OCI-LY7 (cell line): Measurements from ENCODE around the gene ISYNA1. TPM values are rescaled to one million over a fixed set of nuclear protein-coding genes. Genes with fewer than 3 reads are reported as not detected.

Experiments used
- BruUV-seq: library from RNA; stranded (reverse); fragments of 400-500 nt; replicated peaks from 2 replicates; lab custom pipeline; 2021; lab: Mats Ljungman, UMichigan
- CTCF ChIA-PET: fragments of 300-600 bp; sonication (Branson Sonifier 250); formaldehyde crosslinking; loops from one replicate; lab custom pipeline; 2022; ENCODE audit warnings: antibody characterized with exemption; ENCODE audit not compliant: unreplicated experiment; lab: Charles Lee
- POLR2A ChIA-PET: fragments of 300-600 bp; sonication (Branson Sonifier 250); formaldehyde crosslinking; loops from one replicate; lab custom pipeline; 2022; ENCODE audit warnings: antibody characterized with exemption; lab: Charles Lee
- DNase-seq: peaks from one replicate; pipeline ENCODE4 v3.0.0-alpha.2; 2015; ENCODE audit warnings: low spot score
- H2AFZ ChIP-seq: fragments of 200-600 bp; sonication (generic), shearing (Covaris generic); 2 replicates; pipeline ENCODE4 v1.6.1; 2014; ENCODE audit warnings: mild to moderate bottlenecking, antibody characterized with exemption, low read length, moderate library complexity
- H3K27ac ChIP-seq: fragments of 200-600 bp; sonication (generic); 2 replicates; pipeline ENCODE4 v1.5.1; 2014; ENCODE audit warnings: mixed run types, low read depth, mild to moderate bottlenecking, moderate library complexity, low read length, inconsistent platforms; ENCODE audit not compliant: poor library complexity, severe bottlenecking
- H3K36me3 ChIP-seq: fragments of 200-600 bp; sonication (generic); 2 replicates; pipeline ENCODE4 v1.6.1; 2014; ENCODE audit warnings: mild to moderate bottlenecking, antibody characterized with exemption, low read length, moderate library complexity, mixed read lengths; ENCODE audit not compliant: insufficient read depth
- H3K4me1 ChIP-seq: fragments of 200-600 bp; sonication (generic); 2 replicates; pipeline ENCODE4 v1.5.1; 2014; ENCODE audit warnings: mild to moderate bottlenecking, low read length; ENCODE audit not compliant: insufficient read depth, poor library complexity, severe bottlenecking
- H3K4me2 ChIP-seq: fragments of 200-600 bp; sonication (generic); 2 replicates; pipeline ENCODE4 v1.6.1; 2014; ENCODE audit warnings: mild to moderate bottlenecking, low read length
- H3K4me3 ChIP-seq: fragments of 200-600 bp; sonication (generic); 2 replicates; pipeline ENCODE4 v1.5.1; 2014; ENCODE audit warnings: mild to moderate bottlenecking, low read depth, low read length; ENCODE audit not compliant: poor library complexity, severe bottlenecking
- H3K79me2 ChIP-seq: fragments of 200-600 bp; sonication (generic); 2 replicates; pipeline ENCODE4 v1.6.1; 2016; ENCODE audit warnings: low read depth, mild to moderate bottlenecking, low read length, moderate library complexity, mixed read lengths; ENCODE audit not compliant: insufficient read depth
- H3K9me2 ChIP-seq: fragments of 200-600 bp; sonication (generic); 2 replicates; pipeline ENCODE4 v1.6.1; 2016; ENCODE audit warnings: mild to moderate bottlenecking, low read length, mixed read lengths; ENCODE audit not compliant: insufficient read depth
- H3K9me3 ChIP-seq: fragments of 200-600 bp; sonication (generic); 2 replicates; pipeline ENCODE4 v1.6.1; 2014; ENCODE audit warnings: mild to moderate bottlenecking, mixed run types, low read length, mixed read lengths
- H4K20me1 ChIP-seq: fragments of 200-600 bp; sonication (generic); 2 replicates; pipeline ENCODE4 v1.6.1; 2014; ENCODE audit warnings: mild to moderate bottlenecking, antibody characterized with exemption, low read length, moderate library complexity, mixed read lengths; ENCODE audit not compliant: insufficient read depth
- CTCF ChIP-seq: fragments of 200-600 bp; sonication (generic); conservative IDR thresholded peaks from 2 replicates; pipeline ENCODE4 v1.5.1; 2014; ENCODE audit warnings: mild to moderate bottlenecking, antibody characterized with exemption, low read length, moderate library complexity, mixed read lengths
- EZH2phosphoT487 ChIP-seq: fragments of 200-600 bp; sonication (generic); IDR thresholded peaks from 2 replicates; pipeline ENCODE4 v1.6.1; 2018; ENCODE audit warnings: low read depth, borderline replicate concordance, mild to moderate bottlenecking, mixed run types, antibody characterized with exemption, low read length, moderate library complexity, mixed read lengths
- intact Hi-C: fragments of 100-400 bp; cut with micrococcal nuclease; formaldehyde crosslinking; loops from one replicate; pipeline ENCODE4 v1.10.0; 2022; ENCODE audit not compliant: unreplicated experiment
- total RNA-seq, 2 experiments: library from RNA; depleted of rRNA in 1 of 2; stranded (reverse); fragments of >200 nt in 1 of 2; shearing (Covaris generic) in 1 of 2; gene quantifications; 2 replicates each; pipeline ENCODE4 v1.2.3, GENCODE V29; 2014 to 2022

Gene ISYNA1
- total RNA-seq, 2 experiments from 2014 or later = 1.8 to 8.9 TPM

GRCh38 chr19:18431351-18432197 is 6.4 kb downstream of the ISYNA1 start:
- Histone ChIP-seq H3K4me2 (no peak overlapping the region), H3K9me2 (no peaks in the 10 kb centered on the region), H2AFZ (no peak overlapping the region), H3K9me3 (no peaks in the 10 kb centered on the region), H3K27ac (no peak overlapping the region), H3K36me3 (no peaks in the 10 kb centered on the region), H3K4me3 (no peak overlapping the region), H4K20me1 (no peaks in the 10 kb centered on the region), H3K79me2 (no peaks in the 10 kb centered on the region), H3K4me1 (peaks cover 30% of the 10 kb centered on the region)
- TF ChIP-seq EZH2phosphoT487 = no peak
- no peak for TF ChIP-seq CTCF
- no TSS peak for BruUV-seq
- CTCF ChIA-PET = interaction anchor here (0.6 kb wide), 1 partner anchor 96 kb away, joined by 3 read pairs; no protein-coding TSS in a partner anchor
- POLR2A ChIA-PET = interaction anchor here (0.6 to 0.7 kb wide), 3 partner anchors 11 to 398 kb away, joined by 3 to 5 read pairs (median 4); partner anchors contain the start of gene ELL
- intact Hi-C loops = no loop called here
- DNase-seq = no peak

GRCh38 chr19:18430417-18431144 is 7.4 kb downstream of the ISYNA1 start:
- H3K79me2 ChIP-seq = no peaks in the 10 kb centered on the region
- TF ChIP-seq EZH2phosphoT487 (no peak), CTCF (no peak)
- no peaks in the 10 kb centered on the region for H3K9me2 ChIP-seq
- H4K20me1 ChIP-seq = no peaks in the 10 kb centered on the region
- H3K4me2 ChIP-seq = no peak overlapping the region
- no peak overlapping the region for H3K27ac ChIP-seq
- H3K9me3 ChIP-seq = no peaks in the 10 kb centered on the region
- intact Hi-C loops = no loop called here
- H2AFZ ChIP-seq = no peak overlapping the region
- no peaks in the 10 kb centered on the region for H3K36me3 ChIP-seq
- ChIA-PET CTCF (no interaction called here), POLR2A (no interaction called here)
- no peak overlapping the region for H3K4me3 ChIP-seq
- BruUV-seq = no TSS peak
- no peak for DNase-seq
- peaks cover 37% of the 10 kb centered on the region for H3K4me1 ChIP-seq
